Measurements from ENCODE around the gene PEPD. TPM values are rescaled to one million over a fixed set of nuclear protein-coding genes. Genes with fewer than 3 reads are reported as not detected.

The PEPD gene
- total RNA-seq, 1 donor from 2014 or later = 39.2 TPM

- DNase-seq (ENCODE audit: low spot score, unreplicated experiment) = no peak
- Mint-ChIP-seq H3K27ac (no peak overlapping the region), H3K9me3 (ENCODE audit: low read depth) (no peaks in the 10 kb centered on the region)
Measured at GRCh38 chr19:33505823-33506222, 15.8 kb downstream of the PEPD start.

DNA sequence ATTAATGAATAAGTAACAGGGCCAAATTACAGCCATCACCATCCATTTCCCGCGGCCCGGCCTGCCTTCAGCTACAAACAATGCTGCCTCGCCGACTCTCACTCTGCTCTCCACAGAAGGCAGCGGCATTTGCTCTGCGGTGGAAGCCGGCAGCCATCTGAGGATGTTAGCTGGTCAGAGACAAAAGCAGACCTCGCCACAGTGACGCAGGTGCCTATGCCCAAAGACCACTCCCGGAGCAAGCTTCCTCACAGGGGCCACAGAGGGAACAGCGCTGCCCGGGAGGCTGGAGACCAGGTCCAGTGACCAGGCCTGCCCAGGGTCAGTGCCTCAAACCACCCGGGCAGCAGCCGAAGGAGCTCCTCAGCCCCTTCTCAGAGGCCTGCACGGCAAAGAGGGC lies 16.4 kb downstream of the PEPD start:
- DNase-seq (ENCODE audit: low spot score, unreplicated experiment) = no peak
- no peak overlapping the region for H3K27ac Mint-ChIP-seq
- no peaks in the 10 kb centered on the region for H3K27me3 Mint-ChIP-seq
- no peak for TF ChIP-seq CTCF (IDR thresholded peaks at IDR 0.05; ENCODE audit: unreplicated experiment)
- no peaks in the 10 kb centered on the region for H3K4me1 Mint-ChIP-seq (ENCODE audit: low read depth)
- H3K9me3 Mint-ChIP-seq (ENCODE audit: low read depth) = no peaks in the 10 kb centered on the region
- H3K36me3 Mint-ChIP-seq (ENCODE audit: insufficient read depth) = no peaks in the 10 kb centered on the region
- H3K4me3 Mint-ChIP-seq (ENCODE audit: low read depth) = no peak overlapping the region

More at GRCh38 chr19:33505823-33506222, 15.8 kb downstream of the PEPD start:
- H3K4me3 Mint-ChIP-seq (ENCODE audit: low read depth) = no peak overlapping the region
- no peaks in the 10 kb centered on the region for H3K36me3 Mint-ChIP-seq (ENCODE audit: insufficient read depth)
- no peak for TF ChIP-seq CTCF (IDR thresholded peaks at IDR 0.05; ENCODE audit: unreplicated experiment)
- H3K27me3 Mint-ChIP-seq = no peaks in the 10 kb centered on the region
- H3K4me1 Mint-ChIP-seq (ENCODE audit: low read depth) = no peaks in the 10 kb centered on the region

GRCh38 chr19:33504058-33504444 lies 17.5 kb downstream of the PEPD start:
- Mint-ChIP-seq H3K27ac (no peak overlapping the region), H3K4me3 (ENCODE audit: low read depth) (no peak overlapping the region), H3K4me1 (ENCODE audit: low read depth) (no peaks in the 10 kb centered on the region), H3K27me3 (no peaks in the 10 kb centered on the region), H3K36me3 (ENCODE audit: insufficient read depth) (no peaks in the 10 kb centered on the region), H3K9me3 (ENCODE audit: low read depth) (no peaks in the 10 kb centered on the region)
- DNase-seq (ENCODE audit: low spot score, unreplicated experiment) = no peak
- no peak for TF ChIP-seq CTCF (IDR thresholded peaks at IDR 0.05; ENCODE audit: unreplicated experiment)

GRCh38 chr19:33503433-33504057 lies 18.0 kb downstream of the PEPD start:
- H3K4me1 Mint-ChIP-seq (ENCODE audit: low read depth) = no peaks in the 10 kb centered on the region
- no peaks in the 10 kb centered on the region for H3K9me3 Mint-ChIP-seq (ENCODE audit: low read depth)
- no peak overlapping the region for H3K27ac Mint-ChIP-seq
- H3K4me3 Mint-ChIP-seq (ENCODE audit: low read depth) = no peak overlapping the region
- no peak for DNase-seq (ENCODE audit: low spot score, unreplicated experiment)
- H3K36me3 Mint-ChIP-seq (ENCODE audit: insufficient read depth) = no peaks in the 10 kb centered on the region
- TF ChIP-seq CTCF (IDR thresholded peaks at IDR 0.05; ENCODE audit: unreplicated experiment) = no peak
- H3K27me3 Mint-ChIP-seq = no peaks in the 10 kb centered on the region

- no peak overlapping the region for H3K27ac Mint-ChIP-seq
- H3K9me3 Mint-ChIP-seq (ENCODE audit: low read depth) = no peaks in the 10 kb centered on the region
- H3K4me3 Mint-ChIP-seq (ENCODE audit: low read depth) = no peak overlapping the region
- DNase-seq (ENCODE audit: low spot score, unreplicated experiment) = no peak
- no peaks in the 10 kb centered on the region for H3K36me3 Mint-ChIP-seq (ENCODE audit: insufficient read depth)
- H3K27me3 Mint-ChIP-seq = no peaks in the 10 kb centered on the region
- no peak for TF ChIP-seq CTCF (IDR thresholded peaks at IDR 0.05; ENCODE audit: unreplicated experiment)
- H3K4me1 Mint-ChIP-seq (ENCODE audit: low read depth) = no peaks in the 10 kb centered on the region
Measured at GRCh38 chr19:33503030-33503429, 18.6 kb downstream of the PEPD start.

Data from progenitor cell of endocrine pancreas (in vitro differentiated cells).